BJ (cell line): ENCODE measurements around the gene ALG8. TPM values are rescaled to one million over a fixed set of nuclear protein-coding genes. Genes with fewer than 3 reads are reported as not detected.

ENCODE experiments used
- CTCF ChIA-PET: fragments of 350-600 bp; formaldehyde crosslinking; extraction: SDS; loops from one replicate; lab custom pipeline; 2021; ENCODE audit warnings: antibody characterized with exemption, inconsistent platforms; lab: Yijun Ruan, JAX
- POLR2A ChIA-PET: fragments of 300-600 bp; sonication (Branson Sonifier 250); formaldehyde crosslinking; extraction: SDS; loops from one replicate; lab custom pipeline; 2021; ENCODE audit warnings: antibody characterized with exemption; lab: Charles Lee
- DNase-seq: peaks from one replicate; pipeline ENCODE4 v3.0.0-alpha.2; 2011; ENCODE audit warnings: low read depth
- H3K27me3 ChIP-seq: 2 replicates; pipeline ENCODE4 v1.6.0; 2011; ENCODE audit warnings: low read length; ENCODE audit not compliant: control insufficient read depth, insufficient read depth
- H3K36me3 ChIP-seq: 2 replicates; pipeline ENCODE4 v1.5.1; 2011; ENCODE audit warnings: low read length; ENCODE audit not compliant: control insufficient read depth, insufficient read depth
- H3K4me3 ChIP-seq: 2 replicates; pipeline ENCODE4 v1.5.1; 2011; ENCODE audit warnings: low read depth, mild to moderate bottlenecking, control low read depth, low read length
- polyA plus RNA-seq: library from polyadenylated mRNA; depleted of rRNA; stranded (reverse); fragments of >200 nt; gene quantifications from 2 replicates; pipeline ENCODE4 v1.2.3, GENCODE V29; 2011; rRNA removed
- small RNA-seq: library from RNA; depleted of rRNA; stranded (forward); fragments of <200 nt; gene quantifications from one replicate; pipeline ENCODE3, GENCODE V24; 2012; ENCODE audit warnings: low replicate concordance, low read depth; ENCODE audit not compliant: insufficient read length
- TF ChIP-seq, protein P1 (sequence below): IDR thresholded peaks from 2 replicates; pipeline ENCODE4 v1.5.1; 2011; ENCODE audit warnings: low read depth, mild to moderate bottlenecking, control low read depth, inconsistent platforms, low read length, moderate library complexity; ENCODE audit not compliant: insufficient read depth

The ALG8 gene
- polyA plus RNA-seq, 1 experiment: 33.9 TPM

DNA sequence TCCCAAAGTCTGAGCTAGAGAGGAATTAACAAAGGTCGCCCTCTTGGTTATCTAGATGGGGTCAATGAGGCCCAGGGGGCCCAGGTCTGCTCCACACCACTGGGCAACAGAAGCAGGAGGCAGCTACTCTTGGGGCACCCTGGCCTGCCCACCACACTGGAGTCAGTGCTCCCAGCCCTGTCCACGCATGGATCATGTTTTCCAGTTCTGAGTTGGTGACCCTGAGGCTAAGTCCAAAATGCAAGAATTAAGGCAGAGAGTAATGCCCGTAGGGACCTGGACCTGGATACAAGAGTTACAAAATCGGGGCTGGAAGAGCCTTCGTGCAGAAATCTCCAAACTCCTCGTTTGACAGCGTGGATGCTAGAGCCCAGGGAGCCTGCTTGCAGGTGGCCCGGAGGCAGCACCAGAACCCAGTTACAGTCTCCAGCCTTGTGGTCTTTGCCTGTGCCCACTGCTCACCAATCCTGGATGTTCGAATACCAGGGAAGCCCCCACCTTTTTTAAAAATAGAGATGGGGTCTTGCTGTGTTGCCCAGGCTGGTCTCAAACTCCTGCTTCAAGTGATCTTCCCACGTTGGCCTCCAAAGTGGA lies 81.9 kb downstream of the ALG8 start:
- Histone ChIP-seq H3K36me3 (no peaks in the 10 kb centered on the region), H3K4me3 (no peak overlapping the region), H3K27me3 (no peaks in the 10 kb centered on the region)
- TF ChIP-seq, protein P1, sequence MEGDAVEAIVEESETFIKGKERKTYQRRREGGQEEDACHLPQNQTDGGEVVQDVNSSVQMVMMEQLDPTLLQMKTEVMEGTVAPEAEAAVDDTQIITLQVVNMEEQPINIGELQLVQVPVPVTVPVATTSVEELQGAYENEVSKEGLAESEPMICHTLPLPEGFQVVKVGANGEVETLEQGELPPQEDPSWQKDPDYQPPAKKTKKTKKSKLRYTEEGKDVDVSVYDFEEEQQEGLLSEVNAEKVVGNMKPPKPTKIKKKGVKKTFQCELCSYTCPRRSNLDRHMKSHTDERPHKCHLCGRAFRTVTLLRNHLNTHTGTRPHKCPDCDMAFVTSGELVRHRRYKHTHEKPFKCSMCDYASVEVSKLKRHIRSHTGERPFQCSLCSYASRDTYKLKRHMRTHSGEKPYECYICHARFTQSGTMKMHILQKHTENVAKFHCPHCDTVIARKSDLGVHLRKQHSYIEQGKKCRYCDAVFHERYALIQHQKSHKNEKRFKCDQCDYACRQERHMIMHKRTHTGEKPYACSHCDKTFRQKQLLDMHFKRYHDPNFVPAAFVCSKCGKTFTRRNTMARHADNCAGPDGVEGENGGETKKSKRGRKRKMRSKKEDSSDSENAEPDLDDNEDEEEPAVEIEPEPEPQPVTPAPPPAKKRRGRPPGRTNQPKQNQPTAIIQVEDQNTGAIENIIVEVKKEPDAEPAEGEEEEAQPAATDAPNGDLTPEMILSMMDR: no peak
- CTCF ChIA-PET: interaction anchor here (0.6 kb wide), 1 partner anchor 494 kb away, joined by 3 read pairs; no protein-coding TSS in a partner anchor
- POLR2A ChIA-PET: no interaction called here
- no peak for DNase-seq

DNA sequence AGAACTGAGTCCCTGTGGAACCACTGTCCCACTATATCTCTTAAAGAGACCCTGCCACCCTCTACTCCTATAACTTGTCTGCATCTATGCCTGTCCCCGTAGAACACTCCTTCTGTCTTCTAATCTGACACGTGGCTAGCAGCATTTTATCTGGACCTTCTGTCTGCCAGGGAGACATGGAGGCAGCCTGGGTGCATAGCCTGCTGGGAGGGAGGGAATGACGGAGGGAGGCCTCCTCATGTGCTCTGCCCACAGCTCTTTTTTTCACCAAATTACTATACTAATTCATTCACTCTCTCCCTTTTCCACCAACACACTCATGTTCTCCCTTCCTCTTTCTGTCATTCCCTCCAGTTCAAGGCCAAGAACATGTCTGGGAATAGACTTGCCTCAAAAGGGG lies 83.3 kb downstream of the ALG8 start:
- POLR2A ChIA-PET: no interaction called here
- CTCF ChIA-PET: interaction anchor here (1.2 kb wide), 1 partner anchor 10 kb away, joined by 4 read pairs; no protein-coding TSS in a partner anchor

DNA sequence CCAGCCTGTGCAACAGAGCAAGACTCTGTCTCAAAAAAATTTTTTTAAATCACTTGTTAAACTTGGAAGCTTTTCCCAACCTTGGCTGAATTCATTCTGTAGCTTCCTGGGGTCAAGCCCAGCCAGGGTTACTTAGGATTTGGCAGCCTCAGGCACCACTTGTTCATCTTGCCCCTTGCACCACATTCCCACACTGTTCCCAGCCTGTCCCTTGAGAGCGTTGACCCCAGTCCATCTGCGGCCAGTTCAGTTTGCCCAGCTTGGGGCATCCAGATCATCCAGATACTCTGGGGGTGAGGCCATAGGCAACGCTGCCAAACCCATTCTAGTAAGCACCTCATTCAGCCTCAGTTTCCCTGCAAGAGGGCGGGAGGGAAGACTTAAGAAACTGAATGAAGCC lies 84.5 kb downstream of the ALG8 start:
- Histone ChIP-seq H3K27me3 (no peaks in the 10 kb centered on the region), H3K4me3 (no peak overlapping the region), H3K36me3 (no peaks in the 10 kb centered on the region)
- ChIA-PET POLR2A (interaction anchor here (0.6 kb wide), 1 partner anchor 34 kb away, joined by 3 read pairs; no protein-coding TSS in a partner anchor), CTCF (interaction anchor here (1.2 kb wide), 1 partner anchor 9 kb away, joined by 4 read pairs; no protein-coding TSS in a partner anchor)
- DNase-seq: no peak
- TF ChIP-seq, protein P1: no peak

More for the DNA sequence above, 83.3 kb downstream of the ALG8 start:
- no peak for DNase-seq
- H3K27me3 ChIP-seq: no peaks in the 10 kb centered on the region
- TF ChIP-seq, protein P1: no peak
- no peak overlapping the region for H3K4me3 ChIP-seq
- no peaks in the 10 kb centered on the region for H3K36me3 ChIP-seq

DNA sequence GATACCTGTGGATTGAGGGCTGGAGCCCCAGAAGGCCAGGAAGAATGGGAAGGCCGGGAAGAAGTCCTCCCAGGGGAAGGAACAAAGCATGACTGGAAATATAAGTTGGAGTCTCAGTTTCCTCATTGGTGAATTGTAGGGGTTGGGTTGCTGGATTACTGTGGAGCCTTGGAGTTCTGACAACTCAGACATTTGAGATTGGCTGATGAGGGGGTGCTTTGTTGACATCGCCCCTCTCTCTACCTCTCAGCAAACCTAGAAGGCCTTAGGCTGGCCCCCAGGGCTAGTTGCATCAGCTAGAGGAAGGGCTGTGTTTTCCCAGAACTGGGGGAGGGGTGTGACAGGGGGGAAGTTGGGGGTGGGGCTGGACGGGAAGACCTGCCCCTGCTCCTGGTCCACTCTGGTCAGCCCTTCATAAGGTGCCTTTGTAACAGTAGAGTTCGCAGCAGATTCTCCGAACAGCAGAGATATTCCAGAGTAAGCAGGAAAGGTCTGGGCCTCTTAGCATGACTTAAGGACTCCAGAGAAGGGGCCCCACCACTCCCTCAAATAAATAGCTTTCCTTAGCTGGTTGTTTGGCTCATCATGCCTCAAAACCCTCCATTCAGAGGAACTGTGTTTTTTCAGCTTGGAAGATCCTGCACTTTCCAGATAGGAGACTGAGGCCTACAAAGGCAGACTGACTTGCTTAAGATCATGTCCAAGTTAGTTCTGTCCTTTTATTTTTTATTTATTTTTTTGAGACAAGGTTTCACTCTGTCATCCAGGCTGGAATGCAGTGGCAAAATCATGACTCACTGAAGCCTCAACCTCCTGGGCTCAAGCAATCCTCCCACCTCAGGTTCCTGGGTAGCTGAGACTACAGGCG lies 88.2 kb downstream of the ALG8 start:
- peak; percentile 37 for DNase-seq
- ChIA-PET CTCF (interaction anchor here (0.7 to 1.9 kb wide), 3 partner anchors 28 to 389 kb away, joined by 3 to 5 read pairs (median 3); partner anchors contain the start of genes INTS4 and NDUFC2), POLR2A (interaction anchor here (0.5 to 0.6 kb wide), 3 partner anchors 18 to 524 kb away, joined by 3 to 8 read pairs (median 6); no protein-coding TSS in a partner anchor)
- no peak overlapping the region for H3K4me3 ChIP-seq
- no peaks in the 10 kb centered on the region for H3K27me3 ChIP-seq
- H3K36me3 ChIP-seq: no peaks in the 10 kb centered on the region
- TF ChIP-seq, protein P1: no peak

Small RNAs within 50 kb of the gene (small RNA-seq; reads per million reads assigned to genes)
- gene RNU6-126P: not detected

Other genes starting within 250 kb of the ALG8 start
- 16.8 and 18.9 TPM in 2 replicates for gene INTS4, start 145.0 kb downstream of the ALG8 start, polyA plus RNA-seq
- gene KCTD14, start 116.3 kb downstream of the ALG8 start, polyA plus RNA-seq: 1.8 and 2.1 TPM in 2 replicates
- not detected in 2 replicates for gene THRSP, start 75.8 kb downstream of the ALG8 start, polyA plus RNA-seq
- 145 and 150 TPM in 2 replicates for gene NDUFC2, start 59.8 kb downstream of the ALG8 start, polyA plus RNA-seq
- gene KCTD21, start 49.0 kb upstream of the ALG8 start, polyA plus RNA-seq: 11.8 and 16.3 TPM in 2 replicates
- 4.2 and 6.3 TPM in 2 replicates for gene USP35, start 49.3 kb upstream of the ALG8 start, polyA plus RNA-seq